SK-N-SH (cell line): ENCODE measurements around the gene KCNIP4. TPM values are rescaled to one million over a fixed set of nuclear protein-coding genes. Genes with fewer than 3 reads are reported as not detected.

Source experiments
- CTCF ChIA-PET: fragments of 300-600, 350-600 bp; formaldehyde crosslinking; extraction: SDS; loops from one replicate; lab custom pipeline; 2021; lab: Yijun Ruan, JAX
- POLR2A ChIA-PET: fragments of 350-600 bp; sonication (Branson Sonifier 250); formaldehyde crosslinking; extraction: SDS; loops from one replicate; lab custom pipeline; 2020; ENCODE audit warnings: antibody characterized with exemption, inconsistent platforms; lab: Yijun Ruan, JAX
- DNase-seq: peaks from one replicate; pipeline ENCODE4 v3.0.0; 2012
- H2AFZ ChIP-seq: fragments of 200-600 bp; sonication (generic); 2 replicates; pipeline ENCODE4 v1.8.1; 2016; ENCODE audit warnings: antibody characterized with exemption, mild to moderate bottlenecking, low read depth
- H3F3A ChIP-seq: fragments of 200-600 bp; sonication (generic); replicated peaks from 2 replicates; pipeline ENCODE3; 2016; ENCODE audit warnings: antibody characterized with exemption, mild to moderate bottlenecking; ENCODE audit not compliant: insufficient read depth
- H3K27ac ChIP-seq, 2 experiments: fragments of 200-500 bp in 1 of 2; fragments of 200-600 bp in 1 of 2; sonication (Bioruptor generic) in 1 of 2; sonication (generic), shearing (Covaris generic) in 1 of 2; 2 replicates each; pipeline versions ENCODE4 v1.5.1 to v1.6.1; 2014 to 2016; ENCODE audit warnings: low read depth in 2 of 2, inconsistent platforms in 1 of 2, low read length in 1 of 2, mild to moderate bottlenecking in 1 of 2, mixed read lengths in 1 of 2
- H3K27me3 ChIP-seq: fragments of 200-600 bp; sonication (generic), shearing (Covaris generic); 2 replicates; pipeline ENCODE4 v1.6.1; 2016; ENCODE audit warnings: mixed run types; ENCODE audit not compliant: insufficient read depth
- H3K36me3 ChIP-seq, 2 experiments: fragments of 200-500 bp in 1 of 2; fragments of 200-600 bp in 1 of 2; sonication (Bioruptor generic) in 1 of 2; sonication (generic) in 1 of 2; replicated peaks in 1 of 2; 2 replicates each; pipeline versions ENCODE3 to v1.5.1; 2014 to 2016; ENCODE audit warnings: low read length in 1 of 2, mild to moderate bottlenecking in 1 of 2; ENCODE audit not compliant: insufficient read depth in 2 of 2, control insufficient read depth in 1 of 2
- H3K4me1 ChIP-seq, 2 experiments: fragments of 200-500 bp in 1 of 2; fragments of 200-600 bp in 1 of 2; sonication (Bioruptor generic) in 1 of 2; sonication (generic), shearing (Covaris generic) in 1 of 2; 2 replicates each; pipeline versions ENCODE4 v1.5.1 to v1.6.1; 2014 to 2016; ENCODE audit warnings: low read depth in 1 of 2, low read length in 1 of 2, mixed run types in 1 of 2; ENCODE audit not compliant: insufficient read depth in 2 of 2, control insufficient read depth in 1 of 2
- H3K4me2 ChIP-seq: fragments of 200-600 bp; sonication (generic), shearing (Covaris generic); 2 replicates; pipeline ENCODE4 v1.6.1; 2017; ENCODE audit warnings: mixed run types
- H3K4me3 ChIP-seq, 2 experiments: fragments of 200-500 bp in 1 of 2; fragments of 200-600 bp in 1 of 2; sonication (Bioruptor generic) in 1 of 2; sonication (generic), shearing (Covaris generic) in 1 of 2; 2 replicates each; pipeline versions ENCODE4 v1.5.1 to v1.8.1; 2014 to 2016; ENCODE audit warnings: low read depth in 2 of 2, inconsistent platforms in 1 of 2, low read length in 1 of 2, mild to moderate bottlenecking in 1 of 2, mixed read lengths in 1 of 2, moderate library complexity in 1 of 2
- H3K79me2 ChIP-seq: fragments of 200-600 bp; sonication (generic); 2 replicates; pipeline ENCODE4 v1.8.1; 2017; ENCODE audit warnings: mild to moderate bottlenecking; ENCODE audit not compliant: insufficient read depth
- H3K9ac ChIP-seq: fragments of 200-600 bp; sonication (generic); 2 replicates; pipeline ENCODE4 v1.6.1; 2017; ENCODE audit warnings: mixed run types
- H3K9me2 ChIP-seq: fragments of 200-600 bp; sonication (generic); 2 replicates; pipeline ENCODE4 v1.6.1; 2017; ENCODE audit warnings: mixed run types
- H3K9me3 ChIP-seq: fragments of 200-600 bp; sonication (generic); 2 replicates; pipeline ENCODE4 v1.6.1; 2017; ENCODE audit warnings: mixed run types, mild to moderate bottlenecking, moderate library complexity
- H4K20me1 ChIP-seq: fragments of 200-600 bp; sonication (generic); 2 replicates; pipeline ENCODE4 v1.6.1; 2017; ENCODE audit warnings: mild to moderate bottlenecking, mixed run types; ENCODE audit not compliant: insufficient read depth
- EP300 ChIP-seq, 2 experiments: IDR thresholded peaks; 2 replicates each; pipeline versions ENCODE4 v1.4.0 to v1.6.1; 2012; ENCODE audit warnings: borderline replicate concordance in 1 of 2, low read depth in 1 of 2, low read length in 1 of 2
- EZH2phosphoT487 ChIP-seq: fragments of 200-600 bp; sonication (generic); IDR thresholded peaks from 2 replicates; pipeline ENCODE4 v1.6.1; 2017; ENCODE audit warnings: low read depth, mixed run types, mild to moderate bottlenecking, antibody characterized with exemption, moderate library complexity, borderline replicate concordance
- FOXJ3 ChIP-seq: sonication (generic); formaldehyde crosslinking; IDR thresholded peaks from 2 replicates; pipeline ENCODE4 v1.5.1; 2020; ENCODE audit warnings: mild to moderate bottlenecking, missing genetic modification reagents
- FOXM1 ChIP-seq: IDR thresholded peaks from 2 replicates; pipeline ENCODE4 v1.4.0; 2012; ENCODE audit warnings: low read depth, mild to moderate bottlenecking
- GATA2 ChIP-seq: sonication (generic); formaldehyde crosslinking; IDR thresholded peaks from 2 replicates; pipeline ENCODE4 v1.5.0; 2020; ENCODE audit warnings: mild to moderate bottlenecking, missing genetic modification reagents
- JUND ChIP-seq: IDR thresholded peaks from 2 replicates; pipeline ENCODE4 v1.4.0; 2012
- NFIC ChIP-seq: IDR thresholded peaks from 2 replicates; pipeline ENCODE4 v1.4.0; 2012; ENCODE audit warnings: borderline replicate concordance
- NRF1 ChIP-seq: IDR thresholded peaks from 2 replicates; pipeline ENCODE4 v1.6.1; 2012; ENCODE audit warnings: low read depth, mild to moderate bottlenecking, low read length
- POLR2AphosphoS5 ChIP-seq: IDR thresholded peaks from 2 replicates; pipeline ENCODE4 v1.6.1; 2012; ENCODE audit warnings: low read depth, low read length
- RAD21 ChIP-seq: IDR thresholded peaks from 2 replicates; pipeline ENCODE4 v1.6.1; 2012; ENCODE audit warnings: mild to moderate bottlenecking, low read length
- RFX5 ChIP-seq: IDR thresholded peaks from 2 replicates; pipeline ENCODE4 v1.6.1; 2012; ENCODE audit warnings: mild to moderate bottlenecking, improper control_type of control experiment, low read length
- RXRA ChIP-seq: IDR thresholded peaks from 2 replicates; pipeline ENCODE4 v1.4.0; 2012; ENCODE audit warnings: low read depth, mild to moderate bottlenecking, borderline replicate concordance
- SIN3A ChIP-seq: IDR thresholded peaks from 2 replicates; pipeline ENCODE4 v1.6.1; 2012; ENCODE audit warnings: low read depth, mild to moderate bottlenecking, low read length, moderate library complexity, borderline replicate concordance
- SMC3 ChIP-seq: IDR thresholded peaks from 2 replicates; pipeline ENCODE4 v1.6.1; 2012; ENCODE audit warnings: low read depth, low read length, improper control_type of control experiment
- TAF1 ChIP-seq: IDR thresholded peaks from 2 replicates; pipeline ENCODE4 v1.6.1; 2012; ENCODE audit warnings: low read depth, mild to moderate bottlenecking, low read length, moderate library complexity, borderline replicate concordance
- TCF12 ChIP-seq: IDR thresholded peaks from 2 replicates; pipeline ENCODE4 v1.4.0; 2012
- WGBS: methylation state at CpG from one replicate; pipeline ENCODE4 v1.1.6; 2017; ENCODE audit warnings: low lambda C conversion rate; 5-methylcytosine and 5-hydroxymethylcytosine counted together
- polyA plus RNA-seq, 3 experiments: library from polyadenylated mRNA; depleted of rRNA; stranded (reverse); fragments of >200 nt; gene quantifications; 2 replicates each; pipeline ENCODE4 v1.2.3, GENCODE V29; 2012
- TF ChIP-seq, protein P1 (sequence below): fragments of 150-350 bp; IDR thresholded peaks from 2 replicates; pipeline ENCODE4 v1.6.1; 2017; ENCODE audit warnings: antibody characterized with exemption, low read length, low read depth, borderline replicate concordance
- TF ChIP-seq, protein P2 (sequence below): IDR thresholded peaks from 2 replicates; pipeline ENCODE4; 2012
- TF ChIP-seq, protein P3 (sequence below): IDR thresholded peaks from 2 replicates; pipeline ENCODE4 v1.4.0; 2012; ENCODE audit warnings: low read depth
- TF ChIP-seq, protein P4 (sequence below): IDR thresholded peaks from 2 replicates; pipeline ENCODE4 v1.4.0; 2012; ENCODE audit warnings: low read depth, borderline replicate concordance

The KCNIP4 gene
- polyA plus RNA-seq, 1 of the 3 experiments (the other 2 are of a cell fraction) = 0.18 TPM

DNA sequence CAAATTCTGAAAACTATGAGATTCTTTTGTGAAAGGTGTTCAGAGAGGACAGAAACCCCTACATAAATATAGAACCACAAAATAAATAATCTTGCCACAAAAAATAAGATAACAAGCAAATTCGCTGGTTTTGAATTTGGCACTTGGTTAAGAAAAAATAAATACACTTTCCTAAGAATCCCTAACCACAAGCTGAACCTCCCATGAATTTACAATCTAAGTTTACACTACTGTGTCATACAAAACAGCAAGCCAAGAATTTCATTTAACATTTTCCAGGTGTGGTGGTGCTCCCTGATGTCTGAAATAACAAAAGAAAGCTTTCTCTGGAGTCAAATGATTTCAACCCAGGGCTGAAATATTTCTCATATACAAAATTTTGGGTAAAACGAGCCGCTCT, 121.0 kb downstream of the KCNIP4 start:
- CTCF ChIA-PET = interaction anchor here (1.2 to 6.7 kb wide), 2 partner anchors 11 to 38 kb away, joined by 3 to 41 read pairs; no protein-coding TSS in a partner anchor
- H3K9me3 ChIP-seq = no peaks in the 10 kb centered on the region
- no peaks in the 10 kb centered on the region for H3K79me2 ChIP-seq
- no peaks in the 10 kb centered on the region for H3K9me2 ChIP-seq
- peak overlapping the region in 1 of 2 experiments; percentile 19; a peak in 2 of 4 replicates for H3K4me3 ChIP-seq
- H3K36me3 ChIP-seq = no peaks in the 10 kb centered on the region
- H3K9ac ChIP-seq = no peak overlapping the region; the same call in 1 of the 2 replicates
- no peak overlapping the region for H2AFZ ChIP-seq
- TF ChIP-seq NFIC (no peak), TCF12 (peak; percentile 46; the same call in 1 of the 2 replicates)
- TF ChIP-seq, all 33 proteins: peak for 1
- H3K4me2 ChIP-seq = peak overlapping the region; percentile 49; the same call in 1 of the 2 replicates
- H3K4me1 ChIP-seq = no peaks in the 10 kb centered on the region; a peak in 1 of 4 replicates
- 8% methylated on average over 3 of the region's 3 CpGs for WGBS
- no peaks in the 10 kb centered on the region for H4K20me1 ChIP-seq
- no peaks in the 10 kb centered on the region for H3K27me3 ChIP-seq
- H3F3A ChIP-seq = no peaks in the 10 kb centered on the region
- peak overlapping the region; percentile 28 to 79; a peak in 3 of 4 replicates for H3K27ac ChIP-seq
- DNase-seq = no peak
- POLR2A ChIA-PET = no interaction called here

DNA sequence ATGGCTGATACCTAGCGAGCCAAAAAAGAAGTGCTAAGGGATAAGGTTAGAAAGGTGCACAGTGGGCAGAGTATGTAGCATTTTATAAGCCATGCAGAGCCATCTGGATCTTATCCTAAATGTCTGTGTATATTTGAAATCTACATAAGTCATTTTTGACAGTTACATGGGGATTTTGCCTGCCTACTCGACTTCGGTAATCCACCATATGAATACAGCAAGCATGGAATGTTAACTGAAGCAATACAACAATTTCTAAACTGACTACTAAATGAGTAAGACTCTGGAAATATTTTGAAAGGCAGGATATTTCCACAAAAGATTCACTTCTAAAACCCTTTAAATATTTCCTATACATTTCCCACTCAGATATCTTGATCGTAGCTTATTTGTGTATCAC, 122.5 kb downstream of the KCNIP4 start:
- peak overlapping the region; percentile 9; the same call in 1 of the 2 replicates for H2AFZ ChIP-seq
- 58% methylated on average over 4 of the region's 4 CpGs for WGBS
- H3K36me3 ChIP-seq = no peaks in the 10 kb centered on the region
- H4K20me1 ChIP-seq = no peaks in the 10 kb centered on the region
- ChIA-PET POLR2A (no interaction called here), CTCF (interaction anchor here (6.7 kb wide), 1 partner anchor 36 kb away, joined by 41 read pairs; no protein-coding TSS in a partner anchor)
- no peaks in the 10 kb centered on the region; a peak in 1 of 4 replicates for H3K4me1 ChIP-seq
- no peaks in the 10 kb centered on the region for H3K9me3 ChIP-seq
- TF ChIP-seq FOXM1 (no peak), EZH2phosphoT487 (no peak), RFX5 (no peak), GATA2 (CRISPR knock-in tag) (no peak), POLR2AphosphoS5 (no peak), TAF1 (no peak), SMC3 (no peak)
- no peaks in the 10 kb centered on the region for H3F3A ChIP-seq
- no peak overlapping the region; the same call in 1 of the 2 replicates for H3K9ac ChIP-seq
- no peak overlapping the region for H3K4me2 ChIP-seq
- no peaks in the 10 kb centered on the region for H3K79me2 ChIP-seq
- DNase-seq = no peak
- no peaks in the 10 kb centered on the region for H3K27me3 ChIP-seq
- peak overlapping the region; percentile 28 to 53; a peak in 2 of 4 replicates for H3K27ac ChIP-seq
- H3K9me2 ChIP-seq = no peaks in the 10 kb centered on the region
- no peak overlapping the region for H3K4me3 ChIP-seq

DNA sequence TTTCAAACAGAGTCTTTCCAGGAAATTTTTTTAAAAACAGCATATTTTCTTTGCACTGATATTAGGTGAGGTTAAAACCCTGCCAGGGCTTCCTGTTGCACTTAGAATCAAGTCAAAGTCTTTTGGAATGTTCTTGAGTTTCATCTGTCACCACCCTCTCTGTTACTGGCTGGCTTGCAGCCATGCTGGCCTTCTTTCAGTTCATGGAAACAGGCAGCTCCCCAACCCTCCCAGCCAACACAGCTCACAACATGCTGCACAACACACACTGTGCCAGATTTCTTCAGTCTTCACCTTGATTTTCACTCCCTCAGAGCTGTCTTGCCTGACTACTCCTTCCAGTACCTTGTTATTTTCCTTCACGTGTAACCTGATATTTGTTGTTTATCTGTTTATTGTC, 129.5 kb downstream of the KCNIP4 start:
- Histone ChIP-seq H3K9me2 (no peaks in the 10 kb centered on the region), H3K9ac (no peak overlapping the region), H3K4me1 (no peaks in the 10 kb centered on the region), H3K36me3 (no peaks in the 10 kb centered on the region), H2AFZ (no peak overlapping the region), H3F3A (no peaks in the 10 kb centered on the region), H3K4me3 (no peak overlapping the region), H3K79me2 (no peaks in the 10 kb centered on the region), H3K4me2 (no peak overlapping the region), H3K27ac (peak overlapping the region in 1 of 2 experiments; percentile 36; a peak in 1 of 4 replicates), H3K27me3 (no peaks in the 10 kb centered on the region), H3K9me3 (peaks cover 6% of the 10 kb centered on the region; the same call in 1 of the 2 replicates), H4K20me1 (no peaks in the 10 kb centered on the region)
- DNase-seq = no peak
- CTCF ChIA-PET = interaction anchor here (1.1 to 1.6 kb wide), 2 partner anchors 29 to 51 kb away, joined by 3 to 5 read pairs; no protein-coding TSS in a partner anchor
- WGBS = 5% methylated on average over 1 of the region's 1 CpG
- POLR2A ChIA-PET = no interaction called here
- TF ChIP-seq, protein P1, sequence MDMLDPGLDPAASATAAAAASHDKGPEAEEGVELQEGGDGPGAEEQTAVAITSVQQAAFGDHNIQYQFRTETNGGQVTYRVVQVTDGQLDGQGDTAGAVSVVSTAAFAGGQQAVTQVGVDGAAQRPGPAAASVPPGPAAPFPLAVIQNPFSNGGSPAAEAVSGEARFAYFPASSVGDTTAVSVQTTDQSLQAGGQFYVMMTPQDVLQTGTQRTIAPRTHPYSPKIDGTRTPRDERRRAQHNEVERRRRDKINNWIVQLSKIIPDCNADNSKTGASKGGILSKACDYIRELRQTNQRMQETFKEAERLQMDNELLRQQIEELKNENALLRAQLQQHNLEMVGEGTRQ = no peak
- TF ChIP-seq JUND (no peak), FOXJ3 (CRISPR knock-in tag) (no peak), NRF1 (no peak), RAD21 (no peak), SIN3A (no peak), TCF12 (no peak), EZH2phosphoT487 (no peak), FOXM1 (no peak), RXRA (no peak), EP300 (IDR thresholded peaks at IDR 0.05; ENCODE audit: borderline replicate concordance in 1 of 2, low read depth in 1 of 2, low read length in 1 of 2) (no peak)
- TF ChIP-seq, protein P2, sequence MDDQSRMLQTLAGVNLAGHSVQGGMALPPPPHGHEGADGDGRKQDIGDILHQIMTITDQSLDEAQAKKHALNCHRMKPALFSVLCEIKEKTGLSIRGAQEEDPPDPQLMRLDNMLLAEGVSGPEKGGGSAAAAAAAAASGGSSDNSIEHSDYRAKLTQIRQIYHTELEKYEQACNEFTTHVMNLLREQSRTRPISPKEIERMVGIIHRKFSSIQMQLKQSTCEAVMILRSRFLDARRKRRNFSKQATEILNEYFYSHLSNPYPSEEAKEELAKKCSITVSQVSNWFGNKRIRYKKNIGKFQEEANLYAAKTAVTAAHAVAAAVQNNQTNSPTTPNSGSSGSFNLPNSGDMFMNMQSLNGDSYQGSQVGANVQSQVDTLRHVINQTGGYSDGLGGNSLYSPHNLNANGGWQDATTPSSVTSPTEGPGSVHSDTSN = no peak
- TF ChIP-seq, protein P3, sequence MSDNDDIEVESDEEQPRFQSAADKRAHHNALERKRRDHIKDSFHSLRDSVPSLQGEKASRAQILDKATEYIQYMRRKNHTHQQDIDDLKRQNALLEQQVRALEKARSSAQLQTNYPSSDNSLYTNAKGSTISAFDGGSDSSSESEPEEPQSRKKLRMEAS = no peak
- TF ChIP-seq, protein P4, sequence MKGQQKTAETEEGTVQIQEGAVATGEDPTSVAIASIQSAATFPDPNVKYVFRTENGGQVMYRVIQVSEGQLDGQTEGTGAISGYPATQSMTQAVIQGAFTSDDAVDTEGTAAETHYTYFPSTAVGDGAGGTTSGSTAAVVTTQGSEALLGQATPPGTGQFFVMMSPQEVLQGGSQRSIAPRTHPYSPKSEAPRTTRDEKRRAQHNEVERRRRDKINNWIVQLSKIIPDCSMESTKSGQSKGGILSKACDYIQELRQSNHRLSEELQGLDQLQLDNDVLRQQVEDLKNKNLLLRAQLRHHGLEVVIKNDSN = no peak
